CD4-positive, CD25-positive, alpha-beta regulatory T cell (primary cell): ENCODE data around the gene TOMM70. TPM values are rescaled to one million over a fixed set of nuclear protein-coding genes. Genes with fewer than 3 reads are reported as not detected.

ENCODE experiments used
- ATAC-seq, 2 donors: fragments of 150-1000 bp; cut with Tn5 transposase; one replicate each; pipeline ENCODE4 v1.10.0; 2021; ENCODE audit warnings: low read depth in 2 of 2, moderate number of reproducible peaks in 2 of 2, moderate library complexity in 1 of 2
- DNase-seq, 3 donors: peaks; one replicate each; pipeline versions ENCODE4 v3.0.0 to v3.0.0-alpha.2; 2012 to 2022; ENCODE audit warnings: mixed read lengths in 1 of 3
- H3K27ac ChIP-seq: one replicate; pipeline ENCODE4 v1.7.0; 2013; ENCODE audit warnings: mild to moderate bottlenecking, low read length; ENCODE audit not compliant: insufficient read depth, poor library complexity, severe bottlenecking
- H3K27me3 ChIP-seq: one replicate; pipeline ENCODE4 v1.7.0; 2013; ENCODE audit warnings: low read length; ENCODE audit not compliant: control insufficient read depth, insufficient read depth
- H3K36me3 ChIP-seq: one replicate; pipeline ENCODE4 v1.7.0; 2013; ENCODE audit warnings: mild to moderate bottlenecking, low read length, moderate library complexity; ENCODE audit not compliant: control insufficient read depth, insufficient read depth
- H3K4me1 ChIP-seq: 2 replicates; pipeline ENCODE4 v1.7.0; 2013; ENCODE audit warnings: mild to moderate bottlenecking, low read length; ENCODE audit not compliant: insufficient read depth, control insufficient read depth, poor library complexity, severe bottlenecking
- H3K4me3 ChIP-seq: one replicate; pipeline ENCODE4 v1.7.0; 2013; ENCODE audit warnings: low read depth, mild to moderate bottlenecking, low read length, moderate library complexity
- H3K9me3 ChIP-seq, 2 experiments: 1 replicate in 1 of 2; 2 replicates in 1 of 2; pipeline ENCODE4 v1.7.0; 2013; ENCODE audit warnings: low read length in 2 of 2, mild to moderate bottlenecking in 1 of 2, moderate library complexity in 1 of 2; ENCODE audit not compliant: control insufficient read depth in 2 of 2
- H3K27ac Mint-ChIP-seq, 3 donors: one replicate each; pipeline ENCODE4 v1.8.0; 2020 to 2022; ENCODE audit warnings: mild to moderate bottlenecking in 3 of 3, mixed read lengths in 3 of 3, moderate library complexity in 2 of 3
- H3K27me3 Mint-ChIP-seq: one replicate; pipeline ENCODE4 v1.8.0; 2022; ENCODE audit warnings: mild to moderate bottlenecking, mixed read lengths
- H3K36me3 Mint-ChIP-seq: one replicate; pipeline ENCODE4 v1.8.0; 2020; ENCODE audit warnings: mixed read lengths
- H3K4me1 Mint-ChIP-seq, 4 donors: one replicate each; pipeline ENCODE4 v1.8.0; 2020 to 2022; ENCODE audit warnings: mixed read lengths in 4 of 4, mild to moderate bottlenecking in 1 of 4
- H3K4me3 Mint-ChIP-seq, 4 donors: one replicate each; pipeline ENCODE4 v1.8.0; 2020 to 2022; ENCODE audit warnings: mild to moderate bottlenecking in 4 of 4, mixed read lengths in 4 of 4, moderate library complexity in 3 of 4
- H3K9me3 Mint-ChIP-seq, 7 donors: one replicate each; pipeline ENCODE4 v1.8.0; 2020 to 2022; ENCODE audit warnings: mixed read lengths in 7 of 7, mild to moderate bottlenecking in 3 of 7, moderate library complexity in 2 of 7
- polyA plus RNA-seq, 4 donors: library from polyadenylated mRNA; unstranded; fragments of 300-500 nt; fragmentation: Illumina TruSeq; gene quantifications; one replicate each; pipeline ENCODE4 v1.2.3, GENCODE V29; 2021
- total RNA-seq: library from RNA; stranded (reverse); gene quantifications from one replicate; pipeline ENCODE4 v1.2.3, GENCODE V29; 2022

Gene TOMM70
- total and polyA plus RNA-seq, 5 donors from 2014 or later = 12.4 to 26.0 (median 17.4) TPM

GRCh38 chr3:100411091-100411982, 10.4 kb upstream of the TOMM70 start:
- H3K4me1 ChIP-seq = no peaks in the 10 kb centered on the region
- peaks cover 35% of the 10 kb centered on the region for H3K36me3 Mint-ChIP-seq
- H3K4me1 Mint-ChIP-seq = no peaks in the 10 kb centered on the region
- H3K27me3 Mint-ChIP-seq = peaks cover 5% of the 10 kb centered on the region
- peaks cover 1 to 17% (median 8%) of the 10 kb centered on the region in 7 donors for H3K9me3 Mint-ChIP-seq
- H3K9me3 ChIP-seq = peaks cover 10 to 15% of the 10 kb centered on the region in 2 experiments
- no peak overlapping the region for H3K27ac Mint-ChIP-seq
- no peak overlapping the region for H3K4me3 Mint-ChIP-seq
- H3K27ac ChIP-seq = no peak overlapping the region
- H3K4me3 ChIP-seq = no peak overlapping the region
- H3K27me3 ChIP-seq = no peaks in the 10 kb centered on the region
- no peaks in the 10 kb centered on the region for H3K36me3 ChIP-seq
- no peak for DNase-seq
- ATAC-seq = no peak

- Histone ChIP-seq H3K36me3 (no peaks in the 10 kb centered on the region), H3K4me1 (peaks cover 13% of the 10 kb centered on the region), H3K9me3 (peaks cover 10 to 15% of the 10 kb centered on the region in 2 experiments), H3K27ac (no peak overlapping the region), H3K4me3 (no peak overlapping the region), H3K27me3 (no peaks in the 10 kb centered on the region)
- Mint-ChIP-seq H3K27ac (no peak overlapping the region), H3K36me3 (peaks cover 39% of the 10 kb centered on the region), H3K9me3 (peaks cover 1 to 14% (median 8%) of the 10 kb centered on the region in 7 donors), H3K4me3 (peak overlapping the region in 1 of 4 donors; percentile 52), H3K27me3 (no peaks in the 10 kb centered on the region), H3K4me1 (peaks cover 7 to 25% (median 14%) of the 10 kb centered on the region in 4 donors)
- ATAC-seq (no peak), DNase-seq (no peak)
Observed at GRCh38 chr3:100407977-100408532, 7.2 kb upstream of the TOMM70 start.

- no peak overlapping the region for H3K4me3 Mint-ChIP-seq
- no peaks in the 10 kb centered on the region for H3K27me3 Mint-ChIP-seq
- ATAC-seq = no peak
Observed at GRCh38 chr3:100407164-100407563, 6.3 kb upstream of the TOMM70 start.

DNA sequence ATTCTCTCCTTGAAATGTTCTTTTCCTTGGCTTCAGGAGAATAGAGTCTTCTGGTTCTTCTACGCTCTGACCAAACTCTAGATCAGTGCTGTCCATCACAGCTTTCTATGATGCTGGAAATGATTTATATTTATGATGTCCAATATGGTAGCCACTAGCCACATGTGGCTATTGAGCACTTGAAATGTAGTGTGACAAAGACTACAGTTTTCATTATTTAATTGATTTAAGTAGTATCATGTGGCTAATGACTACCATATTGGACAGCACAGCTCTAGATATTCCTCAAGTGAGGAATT, 3.3 kb upstream of the TOMM70 start:
- H3K36me3 Mint-ChIP-seq = peaks cover 19% of the 10 kb centered on the region
- Histone ChIP-seq H3K36me3 (no peaks in the 10 kb centered on the region), H3K27ac (no peak overlapping the region), H3K4me1 (peaks cover 39% of the 10 kb centered on the region), H3K27me3 (no peaks in the 10 kb centered on the region), H3K4me3 (no peak overlapping the region), H3K9me3 (peaks cover 8 to 10% of the 10 kb centered on the region in 2 experiments)
- ATAC-seq = no peak
- peaks cover 20 to 50% (median 36%) of the 10 kb centered on the region in 4 donors for H3K4me1 Mint-ChIP-seq
- peaks cover 0 to 11% (median 4%) of the 10 kb centered on the region in 7 donors for H3K9me3 Mint-ChIP-seq
- H3K4me3 Mint-ChIP-seq = peak overlapping the region in 2 of 4 donors; percentile 16 to 58
- H3K27ac Mint-ChIP-seq = no peak overlapping the region
- DNase-seq = no peak
- H3K27me3 Mint-ChIP-seq = no peaks in the 10 kb centered on the region

More at GRCh38 chr3:100407164-100407563, 6.3 kb upstream of the TOMM70 start:
- H3K4me1 ChIP-seq = peaks cover 22% of the 10 kb centered on the region
- H3K27me3 ChIP-seq = no peaks in the 10 kb centered on the region
- H3K36me3 ChIP-seq = no peaks in the 10 kb centered on the region
- Mint-ChIP-seq H3K9me3 (peaks cover 0 to 14% (median 8%) of the 10 kb centered on the region in 7 donors), H3K27ac (peak overlapping the region in 1 of 3 donors; percentile 52), H3K36me3 (peaks cover 32% of the 10 kb centered on the region), H3K4me1 (peaks cover 14 to 34% (median 21%) of the 10 kb centered on the region in 4 donors)
- H3K4me3 ChIP-seq = peak overlapping the region; percentile 10
- H3K27ac ChIP-seq = no peak overlapping the region
- DNase-seq = no peak
- peaks cover 10 to 15% of the 10 kb centered on the region in 2 experiments for H3K9me3 ChIP-seq

DNA sequence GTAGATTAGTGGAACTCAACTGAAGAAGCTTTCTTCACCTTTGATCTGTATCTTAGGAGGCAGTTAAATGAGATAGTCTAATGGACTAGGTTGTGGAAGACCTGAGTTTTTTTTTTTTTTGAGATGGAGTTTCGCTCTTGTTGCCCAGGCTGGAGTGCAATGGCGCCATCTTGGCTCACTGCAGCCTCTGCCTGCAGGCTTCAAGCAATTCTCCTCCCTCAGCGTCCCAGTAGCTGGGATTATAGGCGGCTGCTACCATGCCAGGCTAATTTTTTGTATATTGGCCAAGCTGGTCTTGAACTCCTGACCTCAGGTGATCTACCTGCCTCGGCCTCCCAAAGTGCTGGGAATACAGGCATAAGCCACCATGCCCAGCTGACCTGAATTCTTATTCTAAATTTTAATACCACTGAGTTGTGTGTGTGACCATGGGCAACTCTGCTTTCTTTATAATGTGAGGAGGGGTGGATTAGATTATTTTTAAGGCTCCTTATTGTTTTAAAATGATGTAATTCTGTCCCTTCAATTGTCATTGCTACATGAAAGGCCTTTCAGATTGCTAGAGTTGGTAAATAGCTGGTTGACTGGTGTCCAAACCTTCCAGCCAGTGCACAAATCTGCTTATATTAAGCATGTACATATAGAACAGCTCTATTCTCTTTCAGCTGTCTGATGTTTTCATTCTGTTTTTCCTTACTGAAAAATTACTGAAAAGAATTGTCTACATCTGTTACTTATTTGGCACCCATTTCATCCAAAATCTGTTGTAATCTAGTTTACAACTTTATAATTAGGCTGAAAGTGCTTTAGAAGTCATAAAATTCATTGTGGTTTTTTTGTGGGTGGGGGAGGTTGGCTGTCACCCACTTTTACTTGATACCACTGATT, 2.7 kb upstream of the TOMM70 start:
- Histone ChIP-seq H3K27ac (no peak overlapping the region), H3K4me3 (peak overlapping the region; percentile 99), H3K27me3 (no peaks in the 10 kb centered on the region), H3K36me3 (no peaks in the 10 kb centered on the region), H3K4me1 (peaks cover 41% of the 10 kb centered on the region), H3K9me3 (peaks cover 8 to 10% of the 10 kb centered on the region in 2 experiments)
- no peak for ATAC-seq
- no peak for DNase-seq
- Mint-ChIP-seq H3K27ac (peak overlapping the region in 1 of 3 donors; percentile 94), H3K27me3 (no peaks in the 10 kb centered on the region), H3K4me3 (peak overlapping the region; percentile 20 to 98 (median 63)), H3K4me1 (peaks cover 20 to 56% (median 41%) of the 10 kb centered on the region in 4 donors), H3K36me3 (peaks cover 16% of the 10 kb centered on the region), H3K9me3 (peaks cover 0 to 11% (median 4%) of the 10 kb centered on the region in 7 donors)

DNA sequence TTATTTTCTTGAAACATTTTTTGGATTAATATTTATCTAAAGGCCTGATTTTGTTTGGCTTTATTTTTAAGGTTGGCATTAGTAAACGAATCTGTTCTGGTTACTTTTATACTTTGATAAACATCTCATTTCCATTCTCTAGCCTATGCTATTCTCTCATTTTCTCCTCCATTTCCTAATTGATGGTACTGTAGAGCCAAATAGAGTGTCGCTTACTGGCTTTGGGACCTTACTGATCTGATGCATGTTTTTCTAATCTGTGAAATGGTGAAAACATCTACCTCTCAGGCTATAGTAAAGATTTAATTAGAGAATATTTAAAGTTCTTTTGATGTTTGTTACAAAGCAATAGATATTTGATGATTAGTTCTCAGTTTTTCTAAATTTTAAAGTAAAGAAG, 2.0 kb upstream of the TOMM70 start:
- Histone ChIP-seq H3K27ac (peak overlapping the region; percentile 82), H3K4me3 (peak overlapping the region; percentile 99), H3K36me3 (no peaks in the 10 kb centered on the region), H3K27me3 (no peaks in the 10 kb centered on the region), H3K4me1 (peaks cover 41% of the 10 kb centered on the region), H3K9me3 (peaks cover 8 to 9% of the 10 kb centered on the region in 2 experiments)
- peak overlapping the region in 2 of 3 donors; percentile 44 to 94 for H3K27ac Mint-ChIP-seq
- H3K4me1 Mint-ChIP-seq = peaks cover 20 to 61% (median 44%) of the 10 kb centered on the region in 4 donors
- DNase-seq (no peak), ATAC-seq (no peak)
- H3K9me3 Mint-ChIP-seq = peaks cover 0 to 8% (median 4%) of the 10 kb centered on the region in 7 donors
- H3K36me3 Mint-ChIP-seq = peaks cover 13% of the 10 kb centered on the region
- H3K4me3 Mint-ChIP-seq = peak overlapping the region; percentile 97 to 99 (median 98)
- H3K27me3 Mint-ChIP-seq = no peaks in the 10 kb centered on the region

GRCh38 chr3:100402256-100402655, 1.4 kb upstream of the TOMM70 start:
- Histone ChIP-seq H3K4me3 (peak overlapping the region; percentile 99), H3K9me3 (peaks cover 2 to 5% of the 10 kb centered on the region in 2 experiments), H3K27me3 (no peaks in the 10 kb centered on the region), H3K4me1 (peaks cover 41% of the 10 kb centered on the region), H3K27ac (peak overlapping the region; percentile 82), H3K36me3 (no peaks in the 10 kb centered on the region)
- ATAC-seq (no peak), DNase-seq (peak in 1 of 3 donors; percentile 5)
- no peaks in the 10 kb centered on the region for H3K27me3 Mint-ChIP-seq
- H3K4me3 Mint-ChIP-seq = peak overlapping the region; percentile 97 to 99 (median 98)
- peak overlapping the region; percentile 92 to 98 (median 94) for H3K27ac Mint-ChIP-seq
- H3K4me1 Mint-ChIP-seq = peaks cover 20 to 66% (median 47%) of the 10 kb centered on the region in 4 donors
- peaks cover 6% of the 10 kb centered on the region for H3K36me3 Mint-ChIP-seq
- peaks cover 0 to 2% (median under 1%) of the 10 kb centered on the region in 7 donors for H3K9me3 Mint-ChIP-seq
